GM13977 (cell line): ENCODE measurements around the gene ZMIZ1.
A peak's percentile ranks its signal among the peaks of the same experiment; 100 is the strongest.

ENCODE experiments used
- DNase-seq: peaks from one replicate; pipeline ENCODE4 v3.0.0; 2012; ENCODE audit warnings: low spot score
- CTCF ChIP-seq: IDR thresholded peaks from 2 replicates; pipeline ENCODE4 v1.5.1; 2012; ENCODE audit warnings: mild to moderate bottlenecking, control low read depth; ENCODE audit not compliant: insufficient read depth; ENCODE audit errors: extremely low read depth, missing control alignments
- in situ Hi-C: fragments of 300-500 bp; cut with MboI; formaldehyde crosslinking; loops from one replicate; pipeline ENCODE4 v1.12.0; 2022; ENCODE audit warnings: low sequenced_read_pairs, low pct_unique_long_range_greater_than_20kb, mixed read lengths, inconsistent platforms; ENCODE audit not compliant: unreplicated experiment

ZMIZ1 gene

GRCh38 chr10:79314761-79315601 lies 246.2 kb downstream of the ZMIZ1 start:
- no peak for TF ChIP-seq CTCF
- no peak for DNase-seq
- in situ Hi-C loops: no loop called here

GRCh38 chr10:79315602-79315920 lies 246.8 kb downstream of the ZMIZ1 start:
- no peak for DNase-seq
- in situ Hi-C loops: no loop called here
- TF ChIP-seq CTCF: no peak

GRCh38 chr10:79316671-79317431 lies 248.1 kb downstream of the ZMIZ1 start:
- in situ Hi-C loops: no loop called here
- TF ChIP-seq CTCF: peak; percentile 2
- DNase-seq: peak; percentile 62

- no peak for DNase-seq
- in situ Hi-C loops: no loop called here
- no peak for TF ChIP-seq CTCF
Observed at GRCh38 chr10:79318369-79318768, 249.6 kb downstream of the ZMIZ1 start.

- DNase-seq: no peak
- TF ChIP-seq CTCF: no peak
- in situ Hi-C loops: no loop called here
Observed at GRCh38 chr10:79319115-79319771, 250.5 kb downstream of the ZMIZ1 start.

GRCh38 chr10:79320316-79320715 lies 251.6 kb downstream of the ZMIZ1 start:
- DNase-seq: no peak
- in situ Hi-C loops: no loop called here
- TF ChIP-seq CTCF: no peak
